Endothelial cell of umbilical vein (primary cell): ENCODE measurements around the gene PRDX3. TPM values are rescaled to one million over a fixed set of nuclear protein-coding genes. Genes with fewer than 3 reads are reported as not detected.
A peak's percentile ranks its signal among the peaks of the same experiment; 100 is the strongest.

Experiments
- BruUV-seq: library from RNA; stranded (reverse); fragments of 400-500 nt; replicated peaks from 2 replicates; lab custom pipeline; 2021; lab: Mats Ljungman, UMichigan
- CTCF ChIA-PET: fragments of 300-600, 350-600 bp; sonication (Branson Sonifier 250); formaldehyde crosslinking; loops from one replicate; lab custom pipeline; 2021; ENCODE audit warnings: antibody characterized with exemption, inconsistent platforms; lab: Charles Lee
- POLR2A ChIA-PET: fragments of 300-600, 350-600 bp; sonication (Branson Sonifier 250); formaldehyde crosslinking; loops from one replicate; lab custom pipeline; 2021; ENCODE audit warnings: antibody characterized with exemption, inconsistent platforms; lab: Charles Lee
- DNase-seq: peaks from one replicate; pipeline ENCODE4 v3.0.0-alpha.2; 2011; ENCODE audit warnings: low read depth, low spot score
- FAIRE-seq: peaks from 2 replicates; lab custom pipeline; 2011; peaks lifted over from hg19 to GRCh38; lab: Jason Lieb, UNC
- H2AFZ ChIP-seq: 2 replicates; pipeline ENCODE4 v1.6.0; 2012; ENCODE audit warnings: low read depth, low read length, control low read depth, inconsistent platforms
- H3K27ac ChIP-seq: 2 replicates; pipeline ENCODE4 v1.5.1; 2011; ENCODE audit warnings: low read depth, mild to moderate bottlenecking, control low read depth, low read length, moderate library complexity; ENCODE audit not compliant: insufficient read depth
- H3K27me3 ChIP-seq, 2 experiments: 2 replicates each; pipeline versions ENCODE4 v1.6.0 to v1.6.1; 2011; ENCODE audit warnings: low read length in 2 of 2, mixed read lengths in 1 of 2; ENCODE audit not compliant: control insufficient read depth in 2 of 2, insufficient read depth in 2 of 2
- H3K36me3 ChIP-seq, 2 experiments: 2 replicates in 1 of 2; 3 replicates in 1 of 2; pipeline ENCODE4 v1.5.1; 2011; ENCODE audit warnings: low read length in 2 of 2, mild to moderate bottlenecking in 1 of 2, moderate library complexity in 1 of 2; ENCODE audit not compliant: control insufficient read depth in 2 of 2, insufficient read depth in 2 of 2; ENCODE audit errors: extremely low read depth in 1 of 2
- H3K4me1 ChIP-seq: 3 replicates; pipeline ENCODE4 v1.5.1; 2011; ENCODE audit warnings: mild to moderate bottlenecking, low read length; ENCODE audit not compliant: control insufficient read depth, insufficient read depth; ENCODE audit errors: extremely low read depth
- H3K4me2 ChIP-seq: 2 replicates; pipeline ENCODE4 v1.6.1; 2011; ENCODE audit warnings: low read length, control low read depth, mixed read lengths; ENCODE audit not compliant: insufficient read depth
- H3K4me3 ChIP-seq, 3 experiments: fragments of 200-600 bp in 1 of 3; sonication (generic), shearing (Covaris generic) in 1 of 3; replicated peaks in 1 of 3; 2 replicates each; pipeline ENCODE4 v1.5.1; 2011 to 2016; ENCODE audit warnings: control low read depth in 3 of 3, low read length in 3 of 3, mild to moderate bottlenecking in 2 of 3, inconsistent platforms in 1 of 3, low read depth in 1 of 3, moderate library complexity in 1 of 3; ENCODE audit not compliant: insufficient read depth in 1 of 3
- H3K79me2 ChIP-seq: 2 replicates; pipeline ENCODE4 v1.6.0; 2012; ENCODE audit warnings: low read length, inconsistent platforms; ENCODE audit not compliant: control insufficient read depth, insufficient read depth
- H3K9ac ChIP-seq: replicated peaks from 2 replicates; pipeline ENCODE3; 2011; ENCODE audit warnings: low read length, control low read depth; ENCODE audit not compliant: insufficient read depth; ENCODE audit errors: extremely low read depth
- H3K9me1 ChIP-seq: replicated peaks from 3 replicates; pipeline ENCODE4 v1.6.0; 2011; ENCODE audit warnings: mild to moderate bottlenecking, low read length; ENCODE audit not compliant: control insufficient read depth, insufficient read depth; ENCODE audit errors: extremely low read depth
- H3K9me3 ChIP-seq: replicated peaks from 2 replicates; pipeline ENCODE4 v1.5.1; 2012; ENCODE audit warnings: low read length, inconsistent platforms; ENCODE audit not compliant: control insufficient read depth, insufficient read depth
- H4K20me1 ChIP-seq: replicated peaks from 2 replicates; pipeline ENCODE3; 2011; ENCODE audit warnings: mild to moderate bottlenecking, low read length; ENCODE audit not compliant: control insufficient read depth, insufficient read depth; ENCODE audit errors: extremely low read depth
- FOS ChIP-seq: IDR thresholded peaks from 2 replicates; pipeline ENCODE4 v1.6.1; 2011; ENCODE audit warnings: mild to moderate bottlenecking, low read length, moderate library complexity, borderline replicate concordance; ENCODE audit not compliant: insufficient read depth
- GATA2 ChIP-seq: IDR thresholded peaks from 2 replicates; pipeline ENCODE4 v1.7.0; 2011; ENCODE audit warnings: low read depth, mild to moderate bottlenecking, moderate library complexity, mixed read lengths, low read length; ENCODE audit not compliant: insufficient read length, insufficient read depth
- POLR2AphosphoS5 ChIP-seq: IDR thresholded peaks from 2 replicates; pipeline ENCODE4 v1.6.1; 2012; ENCODE audit warnings: low read depth, mild to moderate bottlenecking, control low read depth, low read length, moderate library complexity; ENCODE audit not compliant: insufficient read depth
- dilution Hi-C: fragments of 300-500 bp; cut with MboI; formaldehyde crosslinking; loops from one replicate; pipeline ENCODE4 v1.15.0; 2019; ENCODE audit warnings: low sequenced_read_pairs; ENCODE audit not compliant: extremely low pct_ligation_motif_present
- intact Hi-C: fragments of 100-400 bp; cut with micrococcal nuclease; formaldehyde crosslinking; loops from one replicate; pipeline ENCODE4 v1.10.0; 2022
- polyA plus RNA-seq, 4 experiments: library from polyadenylated mRNA; depleted of rRNA in 3 of 4; stranded (reverse) in 3 of 4; unstranded in 1 of 4; fragments of >200 nt; gene quantifications; 2 replicates each; pipeline versions ENCODE4 v1.2.1 to v1.2.3, GENCODE V29; 2011 to 2012; ENCODE audit warnings: missing spikeins in 1 of 4
- total RNA-seq: library from RNA; stranded (reverse); gene quantifications from 2 replicates; pipeline ENCODE4 v1.2.3, GENCODE V29; 2021
- TF ChIP-seq, protein P1 (sequence below), 2 donors: IDR thresholded peaks; 1 replicate in 1 of 2; 2 replicates in 1 of 2; pipeline ENCODE4 v1.5.1; 2011; ENCODE audit warnings: low read length in 2 of 2, mild to moderate bottlenecking in 2 of 2, moderate library complexity in 2 of 2, control low read depth in 1 of 2, inconsistent platforms in 1 of 2, low read depth in 1 of 2; ENCODE audit not compliant: insufficient read depth in 1 of 2; ENCODE audit errors: extremely low read depth in 1 of 2

Gene PRDX3
- total and polyA plus RNA-seq, 2 donors (not counting 3 experiments of a cell fraction or from before 2014, with no cell fraction given) = 123 to 124 TPM

DNA sequence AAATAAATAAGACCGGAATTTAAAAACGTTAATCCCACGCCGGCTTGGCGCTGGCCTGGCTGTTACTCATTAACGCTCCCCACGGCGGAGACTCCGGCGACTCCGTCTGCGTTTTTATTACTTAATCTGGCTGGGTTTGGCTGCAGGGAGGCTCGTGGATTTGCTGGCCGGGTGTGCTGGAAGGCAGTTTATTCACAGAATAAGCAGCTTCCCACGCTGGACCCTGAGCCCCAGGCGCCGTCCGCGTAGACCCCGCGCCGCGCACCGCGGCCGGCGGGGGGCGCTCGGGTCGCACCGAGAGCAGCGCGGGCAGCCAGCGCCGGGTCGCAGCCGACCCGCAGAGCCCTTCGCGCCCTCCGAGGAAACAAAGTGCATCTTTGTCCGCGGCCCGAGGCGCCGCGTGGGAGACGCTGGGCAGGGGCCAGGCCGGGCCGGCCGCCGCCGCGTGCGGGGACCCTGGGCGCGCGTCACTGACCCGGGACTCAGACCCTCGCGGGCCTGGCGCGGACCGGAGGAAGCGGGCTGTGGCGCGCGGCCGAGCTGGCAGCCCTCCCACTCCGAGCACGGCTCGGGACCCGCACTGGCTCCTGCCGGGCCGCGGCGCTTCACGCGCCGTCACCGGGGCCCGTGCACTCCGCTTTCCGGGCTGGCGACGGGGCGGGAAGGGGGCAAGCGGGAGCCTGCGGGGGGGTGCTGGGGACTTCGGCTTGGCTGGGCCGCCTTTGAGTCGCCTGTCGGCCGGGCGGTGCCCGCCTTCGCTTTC lies 28.2 kb upstream of the PRDX3 start:
- Histone ChIP-seq H3K9me3 (no peaks in the 10 kb centered on the region), H2AFZ (peak overlapping the region; percentile 84), H3K27me3 (no peaks in the 10 kb centered on the region), H3K4me3 (peak overlapping the region; percentile 26 to 74 (median 27)), H3K9me1 (no peaks in the 10 kb centered on the region), H3K79me2 (peaks cover 22% of the 10 kb centered on the region), H4K20me1 (no peaks in the 10 kb centered on the region), H3K4me1 (peaks cover 60% of the 10 kb centered on the region), H3K36me3 (no peaks in the 10 kb centered on the region), H3K4me2 (peak overlapping the region; percentile 82), H3K27ac (peak overlapping the region; percentile 92), H3K9ac (peak overlapping the region; percentile 83)
- BruUV-seq = no TSS peak
- CTCF ChIA-PET = interaction anchor here (0.6 to 8.6 kb wide), 66 partner anchors 8 to 399 kb away, joined by 3 to 180 read pairs (median 5); partner anchors contain the start of genes RGS10 and TIAL1
- no peak for FAIRE-seq
- peak; percentile 23 for TF ChIP-seq POLR2AphosphoS5
- TF ChIP-seq FOS = no peak
- TF ChIP-seq, protein P1, sequence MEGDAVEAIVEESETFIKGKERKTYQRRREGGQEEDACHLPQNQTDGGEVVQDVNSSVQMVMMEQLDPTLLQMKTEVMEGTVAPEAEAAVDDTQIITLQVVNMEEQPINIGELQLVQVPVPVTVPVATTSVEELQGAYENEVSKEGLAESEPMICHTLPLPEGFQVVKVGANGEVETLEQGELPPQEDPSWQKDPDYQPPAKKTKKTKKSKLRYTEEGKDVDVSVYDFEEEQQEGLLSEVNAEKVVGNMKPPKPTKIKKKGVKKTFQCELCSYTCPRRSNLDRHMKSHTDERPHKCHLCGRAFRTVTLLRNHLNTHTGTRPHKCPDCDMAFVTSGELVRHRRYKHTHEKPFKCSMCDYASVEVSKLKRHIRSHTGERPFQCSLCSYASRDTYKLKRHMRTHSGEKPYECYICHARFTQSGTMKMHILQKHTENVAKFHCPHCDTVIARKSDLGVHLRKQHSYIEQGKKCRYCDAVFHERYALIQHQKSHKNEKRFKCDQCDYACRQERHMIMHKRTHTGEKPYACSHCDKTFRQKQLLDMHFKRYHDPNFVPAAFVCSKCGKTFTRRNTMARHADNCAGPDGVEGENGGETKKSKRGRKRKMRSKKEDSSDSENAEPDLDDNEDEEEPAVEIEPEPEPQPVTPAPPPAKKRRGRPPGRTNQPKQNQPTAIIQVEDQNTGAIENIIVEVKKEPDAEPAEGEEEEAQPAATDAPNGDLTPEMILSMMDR (IDR thresholded peaks at IDR 0.05; ENCODE audit: extremely low read depth in 1 of 2, insufficient read depth in 1 of 2, low read depth in 1 of 2, low read length in 2 of 2) = peak; percentile 64 to 95
- no peak for TF ChIP-seq GATA2
- intact Hi-C loops (loop anchor here (1.0 to 10.0 kb wide), 7 partner anchors 28 to 448 kb away; partner anchors contain the start of genes BAG3 and PRDX3), dilution Hi-C loops (no loop called here)
- peak; percentile 77 for DNase-seq
- POLR2A ChIA-PET = interaction anchor here (0.6 to 1.6 kb wide), 6 partner anchors 9 to 239 kb away, joined by 3 to 5 read pairs (median 3); no protein-coding TSS in a partner anchor
